A549 (cell line): ENCODE results near the gene MLST8. TPM values are rescaled to one million over a fixed set of nuclear protein-coding genes. Genes with fewer than 3 reads are reported as not detected.

Source experiments
- ATAC-seq, 2 experiments: fragments of 200-7000 bp in 1 of 2; fragments of >200 bp in 1 of 2; cut with Nextera tagmentation in 1 of 2; cut with Tn5 transposase in 1 of 2; 3 replicates each; pipeline versions ENCODE4 v1.8.0 to v1.9.1; 2018 to 2020; ENCODE audit warnings: mild to moderate bottlenecking in 1 of 2, moderate library complexity in 1 of 2
- CTCF ChIA-PET: fragments of 300-600 bp; sonication (Branson Sonifier 250); formaldehyde crosslinking; extraction: SDS; loops from one replicate; lab custom pipeline; 2021; ENCODE audit warnings: antibody characterized with exemption, inconsistent platforms; lab: Yijun Ruan, JAX
- POLR2A ChIA-PET: fragments of 350-600 bp; formaldehyde crosslinking; extraction: SDS; loops from one replicate; lab custom pipeline; 2021; ENCODE audit warnings: antibody characterized with exemption, inconsistent platforms; lab: Yijun Ruan, JAX
- DNase-seq, 2 experiments: peaks; one replicate each; pipeline versions ENCODE4 v3.0.0 to v3.0.0-alpha.2; 2011 to 2016; ENCODE audit warnings: low read depth in 1 of 2, low spot score in 1 of 2
- FAIRE-seq: peaks from 2 replicates; lab custom pipeline; 2011; peaks lifted over from hg19 to GRCh38; lab: Jason Lieb, UNC
- H3K27ac ChIP-seq, 2 experiments: fragments of >200 bp; sonication (Bioruptor Twin); formaldehyde crosslinking; 3 replicates each; pipeline ENCODE4 v1.5.1; 2016 to 2017
- H3K4me1 ChIP-seq: fragments of >200 bp; sonication (Bioruptor Twin); formaldehyde crosslinking; 3 replicates; pipeline ENCODE4 v1.6.1; 2016
- H3K4me2 ChIP-seq: fragments of >200 bp; sonication (Bioruptor Twin); formaldehyde crosslinking; 3 replicates; pipeline ENCODE4 v1.6.1; 2016
- H3K4me3 ChIP-seq: fragments of >200 bp; sonication (Bioruptor Twin); formaldehyde crosslinking; 3 replicates; pipeline ENCODE4 v1.5.1; 2016
- H3K9me3 ChIP-seq: fragments of >200 bp; sonication (Bioruptor Twin); formaldehyde crosslinking; 3 replicates; pipeline ENCODE4 v1.6.1; 2016
- CEBPB ChIP-seq, 2 experiments: fragments of >200 bp in 1 of 2; sonication (Bioruptor Twin) in 1 of 2; formaldehyde crosslinking in 1 of 2; IDR thresholded peaks; 2 replicates each; pipeline ENCODE4 v1.6.1; 2012 to 2016
- CHD4 ChIP-seq: fragments of 200-600 bp; sonication (generic); IDR thresholded peaks from 2 replicates; pipeline ENCODE4 v1.6.1; 2016; ENCODE audit warnings: antibody characterized with exemption, mild to moderate bottlenecking, borderline replicate concordance
- EHMT2 ChIP-seq: fragments of 200-600 bp; sonication (generic); IDR thresholded peaks from 2 replicates; pipeline ENCODE4 v1.6.1; 2016; ENCODE audit warnings: antibody characterized with exemption, low read depth, mild to moderate bottlenecking, moderate library complexity
- FOSL2 ChIP-seq, 2 experiments: fragments of 450-650 bp in 1 of 2; fragments of >200 bp in 1 of 2; sonication (Bioruptor Twin) in 1 of 2; formaldehyde crosslinking; IDR thresholded peaks; 2 replicates each; pipeline versions ENCODE4 v1.5.0 to v1.6.1; 2016 to 2020; ENCODE audit warnings: mild to moderate bottlenecking in 1 of 2, moderate library complexity in 1 of 2
- FOXS1 ChIP-seq: fragments of 250-450 bp; sonication (Bioruptor Pico); IDR thresholded peaks from 2 replicates; pipeline ENCODE4 v1.5.0; 2020; ENCODE audit warnings: mild to moderate bottlenecking, moderate library complexity
- HEYL ChIP-seq: fragments of 250-450 bp; sonication (Bioruptor Pico); IDR thresholded peaks from 2 replicates; pipeline ENCODE4 v1.8.0; 2021; ENCODE audit warnings: mild to moderate bottlenecking, moderate library complexity
- HOXB5 ChIP-seq: fragments of 250-450 bp; sonication (Bioruptor Pico); IDR thresholded peaks from 2 replicates; pipeline ENCODE4 v1.5.0; 2020; ENCODE audit warnings: mild to moderate bottlenecking, moderate library complexity
- JUN ChIP-seq, 2 experiments: fragments of >200 bp; sonication (Bioruptor Twin); formaldehyde crosslinking; IDR thresholded peaks; 2 replicates in 1 of 2; 3 replicates in 1 of 2; pipeline ENCODE4 v1.6.1; 2016 to 2017
- KDM5A ChIP-seq: fragments of 200-600 bp; sonication (generic); IDR thresholded peaks from 2 replicates; pipeline ENCODE4 v1.6.1; 2016; ENCODE audit warnings: antibody characterized with exemption, mild to moderate bottlenecking
- MYC ChIP-seq: IDR thresholded peaks from 2 replicates; pipeline ENCODE4 v1.6.1; 2012; ENCODE audit warnings: mild to moderate bottlenecking, inconsistent platforms, low read length, improper control_type of control experiment, borderline replicate concordance
- NPAS2 ChIP-seq: fragments of 250-450 bp; sonication (Bioruptor Pico); IDR thresholded peaks from 2 replicates; pipeline ENCODE4 v1.8.0; 2022; ENCODE audit warnings: mild to moderate bottlenecking, moderate library complexity, borderline replicate concordance
- ZC3H11A ChIP-seq: fragments of 450-650 bp; IDR thresholded peaks from 2 replicates; pipeline ENCODE4 v1.6.1; 2014; ENCODE audit warnings: antibody characterized with exemption, mild to moderate bottlenecking
- WGBS: methylation state at CpG from one replicate; pipeline ENCODE4 v1.1.6; 2017; ENCODE audit errors: missing lambda C conversion rate; 5-methylcytosine and 5-hydroxymethylcytosine counted together
- polyA plus RNA-seq, 4 experiments: library from polyadenylated mRNA; depleted of rRNA in 3 of 4; stranded (reverse); fragments of >200 nt; fragmentation: RNase III in 1 of 4; extraction: RNeasy Plus Mini Kit Qiagen cat#74134 plus additional on column Dnase treatment in 1 of 4; gene quantifications; 2 replicates in 3 of 4; 3 replicates in 1 of 4; pipeline ENCODE4 v1.2.3, GENCODE V29; 2011 to 2017
- TF ChIP-seq, protein P1 (sequence below): fragments of >200 bp; sonication (Bioruptor Twin); formaldehyde crosslinking; IDR thresholded peaks from 3 replicates; pipeline ENCODE4 v1.6.1; 2016
- TF ChIP-seq, protein P2 (sequence below): fragments of 250-450 bp; sonication (Bioruptor Pico); IDR thresholded peaks from 2 replicates; pipeline ENCODE4 v1.5.0; 2021; ENCODE audit warnings: mild to moderate bottlenecking, moderate library complexity, borderline replicate concordance
- TF ChIP-seq, protein P3 (sequence below): fragments of 150-350 bp; IDR thresholded peaks from 2 replicates; pipeline ENCODE4 v1.6.1; 2014; ENCODE audit warnings: low read depth, mild to moderate bottlenecking, low read length
- TF ChIP-seq, protein P4 (sequence below): IDR thresholded peaks from 2 replicates; pipeline ENCODE4 v1.6.1; 2012
- TF ChIP-seq, protein P5 (sequence below): IDR thresholded peaks from 2 replicates; pipeline ENCODE4 v1.6.1; 2012; ENCODE audit warnings: low read depth, borderline replicate concordance

Gene MLST8
- polyA plus RNA-seq, 2 of the 4 experiments (the other 2 are of a cell fraction) = 46.8 to 53.9 TPM

DNA sequence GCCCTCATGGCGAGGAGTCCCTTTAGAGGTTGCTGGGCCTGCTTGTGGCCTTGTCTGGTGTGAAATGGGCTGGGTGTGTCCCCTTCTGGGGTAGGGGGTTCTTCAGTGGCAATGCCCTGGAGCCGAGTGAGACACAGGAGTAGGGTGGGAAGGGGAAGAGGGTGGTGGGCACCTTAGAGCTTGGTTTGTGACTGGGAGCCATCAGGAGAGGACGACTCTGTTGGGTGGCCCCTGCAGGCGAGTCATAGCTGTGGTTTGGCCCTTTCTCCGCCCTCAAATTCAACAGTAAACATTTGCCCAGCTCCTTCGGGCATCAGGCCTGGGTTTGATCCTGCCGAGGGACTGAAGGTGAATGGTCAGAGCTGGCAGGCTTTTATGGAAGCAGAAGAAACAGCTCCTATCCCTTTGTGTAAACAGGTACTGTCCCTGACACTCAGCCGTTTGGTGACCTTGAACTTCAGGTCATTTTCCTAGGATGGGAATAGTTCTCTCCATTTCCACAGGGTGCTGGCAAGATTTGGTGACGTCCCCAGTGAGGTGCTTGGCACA lies 21.1 kb downstream of the MLST8 start (continued):
- TF ChIP-seq, protein P1, sequence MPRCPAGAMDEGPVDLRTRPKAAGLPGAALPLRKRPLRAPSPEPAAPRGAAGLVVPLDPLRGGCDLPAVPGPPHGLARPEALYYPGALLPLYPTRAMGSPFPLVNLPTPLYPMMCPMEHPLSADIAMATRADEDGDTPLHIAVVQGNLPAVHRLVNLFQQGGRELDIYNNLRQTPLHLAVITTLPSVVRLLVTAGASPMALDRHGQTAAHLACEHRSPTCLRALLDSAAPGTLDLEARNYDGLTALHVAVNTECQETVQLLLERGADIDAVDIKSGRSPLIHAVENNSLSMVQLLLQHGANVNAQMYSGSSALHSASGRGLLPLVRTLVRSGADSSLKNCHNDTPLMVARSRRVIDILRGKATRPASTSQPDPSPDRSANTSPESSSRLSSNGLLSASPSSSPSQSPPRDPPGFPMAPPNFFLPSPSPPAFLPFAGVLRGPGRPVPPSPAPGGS = no peak

DNA sequence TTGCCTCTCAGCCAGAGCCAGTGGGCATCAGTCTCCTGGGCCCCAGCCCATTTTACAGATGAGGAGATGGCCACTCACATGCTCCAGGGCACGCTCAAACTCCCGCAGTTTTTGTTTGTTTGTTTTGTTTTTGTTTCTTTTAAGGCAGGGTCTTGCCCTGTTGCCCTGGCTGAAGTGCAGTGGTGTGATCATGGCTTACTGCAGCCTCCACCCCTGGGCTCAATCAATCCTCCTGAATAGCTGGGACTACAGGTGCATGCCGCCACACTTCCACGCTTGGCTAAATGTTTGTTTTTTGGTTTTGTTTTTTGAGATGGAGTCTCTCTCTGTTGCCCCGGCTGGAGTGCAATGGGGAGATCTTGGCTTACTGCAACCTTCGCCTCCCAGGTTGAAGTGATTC lies 21.7 kb downstream of the MLST8 start:
- POLR2A ChIA-PET = interaction anchor here (0.5 to 1.1 kb wide), 2 partner anchors 31 to 71 kb away, joined by 3 to 5 read pairs; partner anchors contain the start of gene TRAF7
- no peak for FAIRE-seq
- 87% methylated on average over 6 of the region's 6 CpGs for WGBS

More for the DNA sequence above, 21.7 kb downstream of the MLST8 start:
- CTCF ChIA-PET = interaction anchor here (0.7 to 3.8 kb wide), 6 partner anchors 15 to 274 kb away, joined by 3 to 20 read pairs (median 4); partner anchors contain the start of gene ECI1
- no peaks in the 10 kb centered on the region for H3K9me3 ChIP-seq
- ATAC-seq (no peak), DNase-seq (no peak)
- peaks cover 25% of the 10 kb centered on the region for H3K4me1 ChIP-seq
- H3K27ac ChIP-seq = peak overlapping the region in 1 of 2 experiments; percentile 32; a peak in 1 of 6 replicates
- no peak overlapping the region for H3K4me3 ChIP-seq
- H3K4me2 ChIP-seq = peak overlapping the region; percentile 50; the same call in 2 of the 3 replicates
- TF ChIP-seq, protein P2, sequence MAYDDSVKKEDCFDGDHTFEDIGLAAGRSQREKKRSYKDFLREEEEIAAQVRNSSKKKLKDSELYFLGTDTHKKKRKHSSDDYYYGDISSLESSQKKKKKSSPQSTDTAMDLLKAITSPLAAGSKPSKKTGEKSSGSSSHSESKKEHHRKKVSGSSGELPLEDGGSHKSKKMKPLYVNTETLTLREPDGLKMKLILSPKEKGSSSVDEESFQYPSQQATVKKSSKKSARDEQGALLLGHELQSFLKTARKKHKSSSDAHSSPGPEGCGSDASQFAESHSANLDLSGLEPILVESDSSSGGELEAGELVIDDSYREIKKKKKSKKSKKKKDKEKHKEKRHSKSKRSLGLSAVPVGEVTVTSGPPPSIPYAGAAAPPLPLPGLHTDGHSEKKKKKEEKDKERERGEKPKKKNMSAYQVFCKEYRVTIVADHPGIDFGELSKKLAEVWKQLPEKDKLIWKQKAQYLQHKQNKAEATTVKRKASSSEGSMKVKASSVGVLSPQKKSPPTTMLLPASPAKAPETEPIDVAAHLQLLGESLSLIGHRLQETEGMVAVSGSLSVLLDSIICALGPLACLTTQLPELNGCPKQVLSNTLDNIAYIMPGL (CRISPR knock-in tag) = no peak
- TF ChIP-seq MYC (no peak), FOSL2 (IDR thresholded peaks at IDR 0.05) (no peak), FOSL2 (CRISPR knock-in tag; IDR thresholded peaks at IDR 0.05) (no peak), CHD4 (no peak), FOXS1 (CRISPR knock-in tag) (no peak), KDM5A (no peak), HEYL (CRISPR knock-in tag) (no peak), CEBPB (IDR thresholded peaks at IDR 0.05) (no peak), ZC3H11A (no peak), HOXB5 (CRISPR knock-in tag) (no peak), JUN (IDR thresholded peaks at IDR 0.05) (no peak), EHMT2 (no peak), NPAS2 (CRISPR knock-in tag) (no peak)
- TF ChIP-seq, protein P3, sequence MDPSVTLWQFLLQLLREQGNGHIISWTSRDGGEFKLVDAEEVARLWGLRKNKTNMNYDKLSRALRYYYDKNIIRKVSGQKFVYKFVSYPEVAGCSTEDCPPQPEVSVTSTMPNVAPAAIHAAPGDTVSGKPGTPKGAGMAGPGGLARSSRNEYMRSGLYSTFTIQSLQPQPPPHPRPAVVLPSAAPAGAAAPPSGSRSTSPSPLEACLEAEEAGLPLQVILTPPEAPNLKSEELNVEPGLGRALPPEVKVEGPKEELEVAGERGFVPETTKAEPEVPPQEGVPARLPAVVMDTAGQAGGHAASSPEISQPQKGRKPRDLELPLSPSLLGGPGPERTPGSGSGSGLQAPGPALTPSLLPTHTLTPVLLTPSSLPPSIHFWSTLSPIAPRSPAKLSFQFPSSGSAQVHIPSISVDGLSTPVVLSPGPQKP = no peak
- TF ChIP-seq, protein P4, sequence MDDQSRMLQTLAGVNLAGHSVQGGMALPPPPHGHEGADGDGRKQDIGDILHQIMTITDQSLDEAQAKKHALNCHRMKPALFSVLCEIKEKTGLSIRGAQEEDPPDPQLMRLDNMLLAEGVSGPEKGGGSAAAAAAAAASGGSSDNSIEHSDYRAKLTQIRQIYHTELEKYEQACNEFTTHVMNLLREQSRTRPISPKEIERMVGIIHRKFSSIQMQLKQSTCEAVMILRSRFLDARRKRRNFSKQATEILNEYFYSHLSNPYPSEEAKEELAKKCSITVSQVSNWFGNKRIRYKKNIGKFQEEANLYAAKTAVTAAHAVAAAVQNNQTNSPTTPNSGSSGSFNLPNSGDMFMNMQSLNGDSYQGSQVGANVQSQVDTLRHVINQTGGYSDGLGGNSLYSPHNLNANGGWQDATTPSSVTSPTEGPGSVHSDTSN = no peak
- TF ChIP-seq, protein P5, sequence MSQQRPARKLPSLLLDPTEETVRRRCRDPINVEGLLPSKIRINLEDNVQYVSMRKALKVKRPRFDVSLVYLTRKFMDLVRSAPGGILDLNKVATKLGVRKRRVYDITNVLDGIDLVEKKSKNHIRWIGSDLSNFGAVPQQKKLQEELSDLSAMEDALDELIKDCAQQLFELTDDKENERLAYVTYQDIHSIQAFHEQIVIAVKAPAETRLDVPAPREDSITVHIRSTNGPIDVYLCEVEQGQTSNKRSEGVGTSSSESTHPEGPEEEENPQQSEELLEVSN = no peak
- TF ChIP-seq, protein P1 = no peak
